NAMALWA (cell line): ENCODE data around the gene NDST1.

ENCODE experiments used
- DNase-seq: peaks from one replicate; pipeline ENCODE4 v3.0.0-alpha.2; 2015; ENCODE audit warnings: low spot score

Gene NDST1

GRCh38 chr5:150606476-150606875 is 98.5 kb downstream of the NDST1 start:
- no peak for DNase-seq

- no peak for DNase-seq
Measured at GRCh38 chr5:150607105-150607504, 99.2 kb downstream of the NDST1 start.
